Smooth muscle cell (in vitro differentiated cells): Measurements from ENCODE around the gene TCAF1. TPM values are rescaled to one million over a fixed set of nuclear protein-coding genes. Genes with fewer than 3 reads are reported as not detected.
"Not testable (repeated sequence)": the region's sequence is repeated elsewhere in the genome, so short reads cannot be mapped to it uniquely, and the experiment has no call there.

Source experiments
- DNase-seq: peaks from one replicate; lab custom pipeline; 2025; ENCODE audit not compliant: unreplicated experiment; lab: John Stamatoyannopoulos, UW
- H2AFZ ChIP-seq: fragments of 200-600 bp; sonication (generic); 2 replicates; pipeline ENCODE4 v1.6.0; 2016; ENCODE audit warnings: antibody characterized with exemption, low read depth, mild to moderate bottlenecking
- H3F3A ChIP-seq: fragments of 200-600 bp; sonication (generic); 2 replicates; pipeline ENCODE4 v1.6.0; 2017; ENCODE audit warnings: antibody characterized with exemption, low read depth
- H3K27ac ChIP-seq: fragments of 200-600 bp; sonication (generic); 2 replicates; pipeline ENCODE4 v1.5.1; 2016; ENCODE audit warnings: low read depth, mild to moderate bottlenecking
- H3K27me3 ChIP-seq: fragments of 200-600 bp; sonication (generic); 2 replicates; pipeline ENCODE4 v1.6.1; 2016; ENCODE audit warnings: low read depth, mild to moderate bottlenecking
- H3K36me3 ChIP-seq: fragments of 200-600 bp; sonication (generic); 2 replicates; pipeline ENCODE4 v1.5.1; 2016; ENCODE audit warnings: low read depth
- H3K4me1 ChIP-seq: fragments of 200-600 bp; sonication (generic); 2 replicates; pipeline ENCODE4 v1.5.1; 2016; ENCODE audit warnings: low read depth
- H3K4me2 ChIP-seq: fragments of 200-600 bp; sonication (generic); 2 replicates; pipeline ENCODE4 v1.6.0; 2016; ENCODE audit warnings: mild to moderate bottlenecking
- H3K4me3 ChIP-seq: fragments of 200-600 bp; sonication (generic); 2 replicates; pipeline ENCODE4 v1.5.1; 2016; ENCODE audit warnings: mild to moderate bottlenecking
- H3K79me2 ChIP-seq: fragments of 200-600 bp; sonication (generic); 2 replicates; pipeline ENCODE4 v1.6.0; 2016; ENCODE audit warnings: low read depth, mild to moderate bottlenecking
- H3K9ac ChIP-seq: fragments of 200-600 bp; sonication (generic); 2 replicates; pipeline ENCODE4 v1.6.0; 2016; ENCODE audit warnings: low read depth
- H3K9me3 ChIP-seq: fragments of 200-600 bp; sonication (generic); replicated peaks from 2 replicates; pipeline ENCODE4 v1.5.1; 2016; ENCODE audit warnings: low read depth
- H4K20me1 ChIP-seq: fragments of 200-600 bp; sonication (generic); 2 replicates; pipeline ENCODE4 v1.6.0; 2016; ENCODE audit warnings: low read depth
- CTCF ChIP-seq: fragments of 200-600 bp; sonication (generic); IDR thresholded peaks from 2 replicates; pipeline ENCODE4 v1.5.1; 2017; ENCODE audit warnings: borderline replicate concordance, mild to moderate bottlenecking, antibody characterized with exemption; ENCODE audit not compliant: insufficient read depth, poor library complexity, severe bottlenecking
- WGBS: methylation state at CpG from one replicate; pipeline ENCODE4 v1.1.7; 2016; ENCODE audit warnings: low lambda C conversion rate; 5-methylcytosine and 5-hydroxymethylcytosine counted together
- polyA plus RNA-seq: library from polyadenylated mRNA; unstranded; fragments of >200 nt; fragmentation: Nextera tagmentation; extraction: Ambion mirVana; gene quantifications from 2 replicates; pipeline ENCODE4 v1.2.1, GENCODE V29; 2016
- total RNA-seq: library from RNA; depleted of rRNA; stranded (reverse); fragments of >200 nt; gene quantifications from 2 replicates; pipeline ENCODE4 v1.2.3, GENCODE V29; 2014

Gene TCAF1
- total and polyA plus RNA-seq, 2 experiments from 2014 or later: 147 to 177 TPM

DNA sequence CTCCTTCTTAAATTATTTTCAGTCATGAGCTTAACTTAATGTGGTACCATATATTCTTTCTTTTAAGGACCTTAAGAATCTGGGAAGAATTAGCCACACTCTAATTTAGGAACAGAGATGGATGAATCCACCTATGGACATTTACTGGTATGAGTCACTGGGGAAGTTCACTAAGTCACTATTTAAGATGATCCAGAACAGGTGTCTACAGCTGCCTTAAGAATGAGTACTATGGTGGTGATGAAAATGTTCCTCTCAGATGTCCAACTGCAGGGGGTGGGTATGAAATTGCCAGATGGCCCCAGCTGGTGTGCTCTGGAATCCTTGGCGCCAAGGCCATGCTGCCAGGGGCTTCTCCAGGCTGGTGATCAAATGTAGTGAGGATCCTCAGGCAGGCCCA is 61.9 kb downstream of the TCAF1 start:
- H3K27me3 ChIP-seq, H3K36me3 ChIP-seq, H3K9ac ChIP-seq, H3F3A ChIP-seq, H3K9me3 ChIP-seq, H3K79me2 ChIP-seq, H4K20me1 ChIP-seq, H2AFZ ChIP-seq, DNase-seq, H3K4me1 ChIP-seq, H3K4me3 ChIP-seq, H3K4me2 ChIP-seq, H3K27ac ChIP-seq: not testable (repeated sequence)
- WGBS: no CpG with 5 or more reads among the region's 1 CpG

DNA sequence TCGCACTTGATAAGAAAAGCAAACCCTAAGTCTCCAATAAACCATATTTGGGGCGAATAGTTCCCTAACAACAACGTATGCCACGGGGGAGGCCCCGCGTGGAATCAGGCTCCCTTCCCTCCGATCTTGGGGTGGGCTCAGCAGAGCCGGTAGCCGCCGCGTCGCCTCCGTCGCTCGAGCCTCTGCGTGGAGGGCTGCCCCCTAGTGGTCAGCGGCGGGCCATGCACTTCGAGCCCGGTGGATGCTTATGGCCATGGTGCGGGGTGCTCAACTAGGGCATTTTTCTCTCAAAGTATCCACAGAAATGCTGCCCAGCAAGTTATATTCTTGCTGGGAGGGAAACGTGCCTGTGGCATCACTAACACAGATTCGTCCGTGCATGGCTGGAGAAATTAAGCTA is 64.8 kb downstream of the TCAF1 start:
- under 1% methylated on average over 18 of the region's 24 CpGs for WGBS
- not testable (repeated sequence) for DNase-seq, H3K9ac ChIP-seq, H3K79me2 ChIP-seq, H3K27me3 ChIP-seq, H3K36me3 ChIP-seq, H3F3A ChIP-seq, H3K4me1 ChIP-seq, H3K4me2 ChIP-seq, H2AFZ ChIP-seq, H3K27ac ChIP-seq, H4K20me1 ChIP-seq, H3K9me3 ChIP-seq
- TF ChIP-seq CTCF: peak; percentile 32
- peak overlapping the region; percentile 38 for H3K4me3 ChIP-seq

- not testable (repeated sequence) for H3K27me3 ChIP-seq
Observed at GRCh38 chr7:143836622-143837021, 65.4 kb downstream of the TCAF1 start.

GRCh38 chr7:143836088-143836487 is 65.9 kb downstream of the TCAF1 start:
- H3K79me2 ChIP-seq, H2AFZ ChIP-seq, H3K4me2 ChIP-seq, H3K9me3 ChIP-seq, H3K9ac ChIP-seq, H4K20me1 ChIP-seq, H3K27me3 ChIP-seq, H3F3A ChIP-seq, H3K4me3 ChIP-seq, H3K36me3 ChIP-seq, H3K4me1 ChIP-seq, DNase-seq: not testable (repeated sequence)
- peak overlapping the region; percentile 78 for H3K27ac ChIP-seq
- no CpG with 5 or more reads among the region's 17 CpGs for WGBS

More at GRCh38 chr7:143836622-143837021, 65.4 kb downstream of the TCAF1 start:
- not testable (repeated sequence) for H2AFZ ChIP-seq, H3F3A ChIP-seq, H3K4me1 ChIP-seq, H4K20me1 ChIP-seq, H3K79me2 ChIP-seq, H3K9me3 ChIP-seq, H3K36me3 ChIP-seq
- Histone ChIP-seq H3K9ac (peak overlapping the region; percentile 62), H3K4me3 (peak overlapping the region; percentile 57), H3K27ac (peak overlapping the region; percentile 78), H3K4me2 (peak overlapping the region; percentile 78)
- DNase-seq: peak; percentile 86
- 1% methylated on average over 14 of the region's 38 CpGs for WGBS

DNA sequence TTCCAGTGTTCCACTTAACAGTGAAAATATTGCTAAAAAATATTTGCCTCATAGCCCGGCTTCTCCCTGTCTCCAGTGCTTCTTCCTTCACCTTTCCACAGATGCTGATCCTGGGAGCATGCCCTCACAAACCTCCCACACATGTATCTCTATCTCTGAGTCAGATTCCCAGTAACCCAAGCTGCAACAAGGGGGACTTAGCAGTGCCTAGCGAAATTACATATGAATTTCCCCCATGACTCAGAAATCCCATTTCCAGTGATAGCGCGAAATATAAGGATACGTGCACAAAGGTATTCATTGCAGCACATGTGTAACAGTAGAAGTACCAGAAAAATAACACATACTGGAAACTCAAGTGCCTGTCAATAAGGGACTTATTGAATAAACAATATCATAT is 75.4 kb downstream of the TCAF1 start:
- not testable (repeated sequence) for H3K9ac ChIP-seq, H3K4me2 ChIP-seq, H3K36me3 ChIP-seq, H3K9me3 ChIP-seq, H3K4me1 ChIP-seq, H3K27me3 ChIP-seq, H3K79me2 ChIP-seq, H4K20me1 ChIP-seq, H3K4me3 ChIP-seq, H3F3A ChIP-seq, H3K27ac ChIP-seq, H2AFZ ChIP-seq, DNase-seq
- WGBS: no CpG with 5 or more reads among the region's 5 CpGs

- not testable (repeated sequence) for H3K9ac ChIP-seq, H3K36me3 ChIP-seq, H3K4me3 ChIP-seq, H3K9me3 ChIP-seq, H3K4me1 ChIP-seq, H3K79me2 ChIP-seq, H3K27ac ChIP-seq, H3F3A ChIP-seq, H3K4me2 ChIP-seq, H4K20me1 ChIP-seq, H3K27me3 ChIP-seq, H2AFZ ChIP-seq, DNase-seq
- WGBS: no CpG with 5 or more reads among the region's 7 CpGs
Observed at GRCh38 chr7:143824295-143825135, 77.5 kb downstream of the TCAF1 start.

DNA sequence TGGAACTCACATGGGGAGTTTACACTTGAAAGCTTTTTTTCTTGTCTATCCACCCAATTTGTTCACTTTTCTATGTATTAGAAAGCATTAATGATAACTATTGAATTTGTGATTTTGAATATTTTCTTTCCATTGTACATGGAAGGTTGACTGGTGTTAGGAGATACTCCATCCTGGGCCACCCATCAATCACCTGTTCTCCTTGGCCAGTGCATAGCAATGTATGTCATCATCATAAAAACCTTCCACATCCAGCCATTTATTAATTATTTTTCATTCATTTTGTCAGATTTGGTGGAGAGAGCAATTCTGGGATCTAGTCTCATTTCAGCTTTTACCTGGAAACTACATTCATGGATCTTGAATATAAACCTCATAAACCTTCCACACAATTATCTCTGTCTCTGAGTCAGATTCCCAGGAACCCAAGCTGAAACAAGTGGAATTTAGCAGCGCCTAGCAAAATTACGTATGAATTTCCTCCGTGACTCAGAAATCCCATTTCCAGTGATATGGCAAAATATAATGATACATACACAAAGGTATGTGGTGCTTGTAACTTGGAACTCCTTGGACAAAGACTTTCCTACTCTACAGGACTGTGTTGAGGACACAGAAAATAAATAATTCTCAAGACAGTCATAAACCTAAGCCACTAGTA is 78.2 kb downstream of the TCAF1 start:
- peak overlapping the region; percentile 48 for H3K27ac ChIP-seq
- not testable (repeated sequence) for H3K4me2 ChIP-seq, DNase-seq, H3K4me3 ChIP-seq, H4K20me1 ChIP-seq, H3K4me1 ChIP-seq, H3F3A ChIP-seq, H3K9me3 ChIP-seq, H3K79me2 ChIP-seq, H3K9ac ChIP-seq, H2AFZ ChIP-seq, H3K27me3 ChIP-seq, H3K36me3 ChIP-seq
- 50% methylated on average over 1 of the region's 3 CpGs for WGBS
